ENCODE measurements around the gene SP7.

GRCh38 chr12:53295070-53295890, 40.9 kb downstream of the SP7 start, which contains the start of gene PFDN5:
- no peak for TF ChIP-seq ZNF274 (IDR thresholded peaks at IDR 0.05; ENCODE audit: low read depth, low read length)
- peak; percentile 87 for TF ChIP-seq YY1 (IDR thresholded peaks at IDR 0.05; ENCODE audit: insufficient read depth, insufficient read length)

Data from NT2/D1 (cell line).